ENCODE measurements around the gene SZRD1. TPM values are rescaled to one million over a fixed set of nuclear protein-coding genes. Genes with fewer than 3 reads are reported as not detected.

SZRD1 gene
- polyA plus RNA-seq, 1 donor from 2014 or later: 13.6 TPM

DNA sequence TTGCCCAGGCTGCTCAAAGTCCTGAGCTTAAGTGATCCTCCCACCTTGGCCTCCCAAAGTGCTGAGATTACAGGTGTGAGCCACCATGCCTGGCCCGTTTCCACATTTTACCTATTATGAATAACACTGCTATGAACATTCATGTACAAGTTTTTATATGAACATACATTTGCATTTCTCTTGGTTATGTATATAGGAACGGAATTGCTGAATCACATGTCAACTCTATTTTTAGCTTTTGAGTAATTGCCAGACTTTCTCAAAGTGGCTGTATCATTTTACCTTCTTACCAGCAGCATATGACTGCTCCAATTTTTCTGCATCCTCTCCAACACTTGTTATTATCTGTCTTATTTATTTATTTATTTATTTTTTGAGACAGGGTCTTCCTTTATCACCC, 67.5 kb downstream of the SZRD1 start:
- H3K9me3 ChIP-seq (ENCODE audit: low read length): no peaks in the 10 kb centered on the region
- no peak for TF ChIP-seq TAF1 (IDR thresholded peaks at IDR 0.05; ENCODE audit: low read depth)
- no peak for TF ChIP-seq RAD21 (conservative IDR thresholded peaks at IDR 0.05)
- H4K20me1 ChIP-seq (ENCODE audit: insufficient read depth): no peaks in the 10 kb centered on the region
- H3K27ac ChIP-seq (ENCODE audit: low read length): no peak overlapping the region
- no peak overlapping the region for H3K4me3 ChIP-seq (ENCODE audit: low read length)
- H3K9me2 ChIP-seq (ENCODE audit: insufficient read depth, low read length): no peaks in the 10 kb centered on the region
- H3K9ac ChIP-seq (ENCODE audit: low read length): no peak overlapping the region
- H3K36me3 ChIP-seq (ENCODE audit: insufficient read depth, low read length): no peaks in the 10 kb centered on the region
- no peaks in the 10 kb centered on the region for H3K79me2 ChIP-seq (replicated peaks; ENCODE audit: insufficient read depth, low read length)
- no peaks in the 10 kb centered on the region for H3K27me3 ChIP-seq (ENCODE audit: insufficient read depth, low read depth, low read length)
- no peak overlapping the region for H3K4me2 ChIP-seq (ENCODE audit: low read length)
- H2AFZ ChIP-seq (ENCODE audit: low read depth, low read length): no peak overlapping the region
- H3F3A ChIP-seq (ENCODE audit: insufficient read depth, low read length, poor library complexity, severe bottlenecking): no peaks in the 10 kb centered on the region

DNA sequence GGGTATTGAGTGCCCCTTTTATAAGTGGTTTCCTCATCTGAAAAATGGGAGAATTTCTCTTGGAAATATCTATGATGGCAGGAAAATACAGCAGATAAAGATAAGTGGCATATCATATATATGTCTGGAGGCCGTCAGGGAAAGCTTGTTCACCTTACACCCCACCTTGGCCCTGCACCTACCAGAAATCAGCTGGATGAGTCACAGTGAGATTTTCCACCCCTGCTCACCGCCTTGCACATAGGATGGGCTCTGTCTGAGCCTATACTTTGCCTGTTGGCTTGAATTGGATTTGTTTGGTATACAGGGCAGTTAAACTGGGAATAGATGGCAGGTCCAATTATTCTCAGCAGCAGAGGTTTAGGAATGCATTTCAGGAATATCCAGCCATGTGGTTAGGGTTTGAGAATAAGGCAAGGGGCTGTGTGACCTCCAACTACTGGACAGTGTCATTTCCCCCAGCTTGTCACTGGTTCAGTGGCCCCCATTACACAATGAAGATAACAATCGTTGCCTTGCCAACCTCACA, 70.0 kb downstream of the SZRD1 start, which contains the start of gene SPATA21:
TSS of gene SPATA21 (minus strand) at position 479 of the 529 bp plus-strand sequence. CDS start 6,053 bp downstream, outside the sequence.
- H2AFZ ChIP-seq (ENCODE audit: low read depth, low read length): no peak within 1 kb of the TSS
- peaks cover 13% of the 10 kb centered on the region for H3K79me2 ChIP-seq (replicated peaks; ENCODE audit: insufficient read depth, low read length)
- H3K4me3 ChIP-seq (ENCODE audit: low read length): no peak within 1 kb of the TSS
- H3K27me3 ChIP-seq (ENCODE audit: insufficient read depth, low read depth, low read length): no peaks in the 10 kb centered on the region
- no peaks in the 10 kb centered on the region for H3F3A ChIP-seq (ENCODE audit: insufficient read depth, low read length, poor library complexity, severe bottlenecking)
- no peaks in the 10 kb centered on the region for H3K36me3 ChIP-seq (ENCODE audit: insufficient read depth, low read length)
- TF ChIP-seq REST (IDR thresholded peaks at IDR 0.05; ENCODE audit: borderline replicate concordance) (no peak), CTCF (IDR thresholded peaks at IDR 0.05; ENCODE audit: poor library complexity, severe bottlenecking) (no peak), EP300 (conservative IDR thresholded peaks at IDR 0.05; ENCODE audit: poor library complexity, severe bottlenecking) (no peak), MXI1 (conservative IDR thresholded peaks at IDR 0.05; ENCODE audit: poor library complexity, severe bottlenecking) (no peak), RAD21 (conservative IDR thresholded peaks at IDR 0.05) (no peak), EZH2 (IDR thresholded peaks at IDR 0.05; ENCODE audit: borderline replicate concordance, insufficient read depth, low read length, poor library complexity, severe bottlenecking) (no peak), TAF1 (IDR thresholded peaks at IDR 0.05; ENCODE audit: low read depth) (no peak), POLR2AphosphoS5 (IDR thresholded peaks at IDR 0.05) (no peak), SMC3 (conservative IDR thresholded peaks at IDR 0.05; ENCODE audit: poor library complexity) (no peak)
- H3K9me3 ChIP-seq (ENCODE audit: low read length): no peaks in the 10 kb centered on the region
- no peak within 1 kb of the TSS for H3K27ac ChIP-seq (ENCODE audit: low read length)
- H3K9me2 ChIP-seq (ENCODE audit: insufficient read depth, low read length): no peaks in the 10 kb centered on the region
- no peak within 1 kb of the TSS for H3K9ac ChIP-seq (ENCODE audit: low read length)
- H4K20me1 ChIP-seq (ENCODE audit: insufficient read depth): no peaks in the 10 kb centered on the region
- H3K4me2 ChIP-seq (ENCODE audit: low read length): no peak within 1 kb of the TSS

Data from neural cell (in vitro differentiated cells).